SIG-M5 treated with dmso at 0.1 percent for 504 hours (cell line): Measurements from ENCODE around the gene LYST.
A peak's percentile ranks its signal among the peaks of the same experiment; 100 is the strongest.
"Not testable (repeated sequence)": the region's sequence is repeated elsewhere in the genome, so short reads cannot be mapped to it uniquely, and the experiment has no call there.

Source experiments
- DNase-seq: peaks from one replicate; lab custom pipeline; 2025; ENCODE audit not compliant: unreplicated experiment; lab: John Stamatoyannopoulos, UW

Gene LYST

DNA sequence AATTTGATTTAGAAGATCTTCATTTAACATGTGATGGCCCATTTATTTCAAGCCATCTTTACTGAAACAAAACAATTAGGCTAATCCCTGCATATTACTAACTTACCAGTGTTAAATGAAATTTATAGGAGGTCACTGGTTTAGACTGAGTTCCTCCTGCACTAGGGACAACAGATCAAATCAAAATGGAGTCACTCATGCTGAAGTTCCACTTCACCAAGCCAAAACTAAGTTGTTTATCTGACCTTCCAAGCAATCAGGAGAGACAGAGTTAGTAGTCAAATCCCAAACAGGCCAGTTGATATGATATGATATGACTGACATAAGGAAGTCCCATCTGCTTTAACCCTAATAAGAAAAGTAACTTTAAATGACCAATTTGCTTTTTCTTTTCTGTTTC lies 4.8 kb downstream of the LYST start:
- DNase-seq, result no peak

DNA sequence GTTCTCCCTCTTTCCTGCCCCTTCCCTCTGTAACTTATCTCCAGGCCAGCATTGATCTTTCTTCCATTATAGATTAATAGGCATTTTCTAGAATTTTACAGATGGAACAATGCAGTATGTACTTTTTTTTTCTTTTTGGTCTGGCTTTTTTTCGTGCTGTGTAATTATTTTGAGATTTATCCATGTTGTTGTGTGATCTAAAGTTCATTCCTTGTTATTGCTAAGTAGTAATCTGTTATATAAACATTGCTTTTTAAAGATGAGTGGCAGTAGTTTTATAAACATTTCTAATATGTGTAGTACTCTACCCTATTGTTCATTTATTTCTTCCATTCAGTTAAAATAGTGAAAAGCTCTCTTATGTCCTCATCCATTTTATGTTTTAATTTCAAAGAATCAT lies 5.9 kb downstream of the LYST start:
- no peak for DNase-seq

DNA sequence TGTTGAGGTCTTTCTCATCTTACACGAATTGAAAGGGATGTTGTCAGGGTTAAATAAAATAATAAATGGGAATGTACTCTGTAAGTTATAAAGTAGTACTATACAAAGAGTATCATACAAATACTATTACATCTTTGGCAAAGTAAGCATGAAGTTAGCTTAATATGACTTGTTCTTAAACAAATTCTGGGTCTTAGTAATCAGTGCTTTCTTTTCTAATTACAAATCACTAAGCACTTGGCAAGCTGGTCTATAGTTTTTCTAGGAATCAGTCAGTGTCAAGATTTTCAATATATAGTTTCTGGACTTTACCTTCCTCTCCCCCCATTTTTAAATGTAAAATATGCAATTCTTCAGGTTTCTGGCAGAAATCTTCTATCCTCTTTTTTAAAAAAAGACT lies 6.9 kb downstream of the LYST start:
- no peak for DNase-seq

DNA sequence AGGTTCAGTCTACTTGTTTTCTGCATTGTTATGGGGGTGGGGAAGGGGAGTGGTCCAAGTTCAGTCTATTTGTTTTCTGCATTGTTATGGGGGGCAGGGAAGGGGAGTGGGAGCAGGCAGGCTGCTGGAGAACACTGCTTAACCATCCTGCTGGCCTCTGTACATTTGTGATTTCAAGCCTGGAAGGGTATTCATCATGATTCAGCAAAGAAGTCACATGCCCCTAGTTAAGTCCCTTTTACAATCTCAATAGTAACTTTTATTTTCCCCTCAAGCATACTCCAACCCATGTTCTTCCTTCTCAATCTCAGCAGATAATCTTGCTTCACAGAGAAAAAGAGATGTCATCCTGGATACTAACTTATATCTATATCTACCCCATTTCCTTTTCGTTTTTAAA lies 7.9 kb downstream of the LYST start:
- DNase-seq, result peak; percentile 50

DNA sequence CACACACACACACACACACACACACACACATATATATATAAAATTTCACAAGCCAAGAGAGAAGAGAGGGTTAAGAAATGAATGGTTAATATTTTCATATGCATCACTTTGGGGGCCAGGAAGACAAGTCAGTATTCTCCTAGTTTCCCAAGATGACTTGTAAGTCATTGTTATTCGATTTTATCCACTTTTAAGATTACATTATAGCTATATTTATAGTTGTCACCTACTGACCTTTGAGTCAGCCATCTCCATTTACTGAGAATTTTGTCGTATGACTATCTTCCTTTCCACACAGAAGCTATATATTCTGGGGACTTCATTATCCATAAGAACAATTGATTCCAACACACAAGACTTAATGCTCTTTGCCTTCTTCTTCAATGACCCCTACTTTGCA lies 8.9 kb downstream of the LYST start:
- DNase-seq, result no peak

DNA sequence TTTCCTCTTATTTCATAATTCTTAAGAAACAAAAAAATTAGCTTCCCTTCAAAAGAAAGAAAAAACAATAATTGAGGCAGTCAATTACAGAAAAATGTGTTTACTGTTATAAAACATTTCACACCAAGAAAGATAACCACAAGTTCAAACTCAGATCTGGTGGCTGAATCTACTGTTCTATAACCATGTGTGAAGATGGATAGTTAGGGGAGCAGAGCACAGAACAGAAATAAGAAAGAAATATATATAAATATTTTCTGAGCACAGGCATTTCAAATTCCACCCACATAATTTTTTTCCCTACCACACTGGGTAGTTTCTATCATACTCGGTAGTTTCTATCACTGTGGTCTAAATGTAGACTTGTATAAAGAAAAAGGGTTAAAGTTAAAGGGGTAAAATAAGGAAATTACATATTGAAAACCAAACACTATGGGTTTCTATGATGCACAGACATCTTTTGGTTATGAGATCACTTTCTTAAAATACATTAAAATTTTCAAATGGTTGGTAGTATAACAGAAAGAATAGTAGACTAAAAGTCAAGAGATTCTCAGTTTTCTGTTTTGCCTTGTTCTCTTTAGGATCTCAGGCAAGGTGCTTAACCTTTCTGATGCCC lies 10.8 kb downstream of the LYST start:
- no peak for DNase-seq

DNA sequence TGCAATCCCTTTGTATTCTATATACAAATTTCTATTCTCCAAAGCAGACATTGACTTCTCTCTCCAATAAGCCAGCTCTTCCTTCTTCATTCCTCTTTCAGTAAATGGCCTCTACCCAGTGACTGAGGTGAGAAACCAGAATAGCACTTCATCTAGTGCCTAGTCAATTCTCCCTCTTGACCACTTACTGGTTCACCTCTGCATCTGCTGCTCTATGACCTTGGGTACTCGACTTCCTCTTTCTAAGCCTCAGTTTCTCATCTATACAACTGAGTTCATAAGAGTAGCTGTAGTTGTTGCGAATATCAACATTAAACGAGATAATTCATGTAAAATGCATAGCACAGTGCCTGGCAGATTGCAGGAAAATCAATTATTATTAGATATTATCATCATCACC lies 12.4 kb downstream of the LYST start:
- DNase-seq, result peak; percentile 53

DNA sequence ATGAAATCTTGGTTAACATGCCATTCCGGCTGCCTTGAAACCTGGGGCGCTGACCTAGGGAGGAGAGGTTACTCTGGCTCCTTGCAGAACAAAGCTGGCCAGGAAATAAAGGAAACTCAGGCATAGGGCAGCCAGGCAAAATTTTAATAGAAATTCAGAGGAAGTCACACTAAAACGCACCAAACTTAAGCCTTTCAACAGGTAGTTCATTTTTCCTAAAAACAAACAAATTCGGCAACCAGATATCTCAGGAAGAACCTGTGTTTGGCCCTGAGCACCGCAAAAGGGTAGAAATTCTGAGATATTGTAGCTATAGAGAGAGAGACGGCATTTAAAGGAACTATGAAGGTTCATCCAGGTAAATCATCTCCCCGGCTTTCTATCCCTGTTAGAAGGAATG lies 13.1 kb downstream of the LYST start:
- no peak for DNase-seq

DNA sequence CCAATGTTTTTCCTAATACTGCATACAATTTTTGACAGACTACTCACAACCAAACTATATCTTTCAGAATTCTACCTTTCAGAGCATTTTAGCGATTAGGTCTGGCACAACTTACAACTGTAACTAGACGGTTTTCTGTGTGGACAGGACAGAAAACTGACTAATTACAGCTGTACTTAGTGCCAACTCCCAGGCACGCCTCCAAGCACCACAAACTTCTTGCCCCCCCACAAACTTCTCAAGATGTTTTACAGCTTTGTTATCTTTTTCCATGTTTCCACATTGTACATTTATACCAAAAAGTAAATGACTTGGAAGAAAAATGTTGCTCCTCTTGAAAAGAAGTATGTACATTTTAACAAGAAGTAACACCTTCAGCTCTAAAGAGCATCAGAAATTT lies 13.8 kb downstream of the LYST start:
- DNase-seq, result no peak

DNA sequence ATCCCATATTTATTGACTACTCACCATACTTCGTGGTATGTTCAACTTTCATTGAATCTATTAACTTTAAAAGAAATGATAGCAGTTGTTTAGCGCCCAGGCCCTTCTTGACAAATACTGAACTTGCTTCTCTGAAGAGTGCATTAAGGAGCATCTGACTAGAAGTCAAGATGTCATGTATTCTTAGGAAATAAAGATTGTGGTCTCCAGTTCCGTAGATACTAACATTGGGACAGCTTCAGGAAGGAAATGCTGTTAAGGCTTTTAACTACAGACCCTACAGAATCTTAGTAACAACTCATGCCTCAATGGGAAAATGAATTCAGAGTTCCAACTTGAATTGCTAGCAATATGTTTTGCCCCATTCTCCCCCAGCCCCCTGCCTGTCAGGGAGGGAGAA lies 14.8 kb downstream of the LYST start:
- peak; percentile 85 for DNase-seq

DNA sequence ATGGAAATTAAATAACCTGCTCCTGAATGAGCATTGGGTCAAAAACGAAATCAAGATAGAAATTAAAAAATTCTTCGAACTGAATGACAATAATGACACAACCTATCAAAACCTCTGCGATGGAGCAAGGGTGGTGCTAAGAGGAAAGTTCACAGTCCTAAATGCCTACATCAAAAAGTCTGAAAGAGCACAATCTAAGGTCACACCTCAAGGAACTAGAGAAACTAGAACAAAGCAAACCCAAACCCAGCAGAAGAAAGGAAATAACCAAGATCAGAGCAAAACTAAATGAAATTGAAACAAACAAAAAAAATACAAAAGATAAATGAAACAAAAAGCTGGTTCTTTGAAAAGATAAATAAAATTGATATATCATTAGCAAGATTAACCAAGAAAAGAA lies 18.5 kb downstream of the LYST start:
- DNase-seq, result not testable (repeated sequence)

DNA sequence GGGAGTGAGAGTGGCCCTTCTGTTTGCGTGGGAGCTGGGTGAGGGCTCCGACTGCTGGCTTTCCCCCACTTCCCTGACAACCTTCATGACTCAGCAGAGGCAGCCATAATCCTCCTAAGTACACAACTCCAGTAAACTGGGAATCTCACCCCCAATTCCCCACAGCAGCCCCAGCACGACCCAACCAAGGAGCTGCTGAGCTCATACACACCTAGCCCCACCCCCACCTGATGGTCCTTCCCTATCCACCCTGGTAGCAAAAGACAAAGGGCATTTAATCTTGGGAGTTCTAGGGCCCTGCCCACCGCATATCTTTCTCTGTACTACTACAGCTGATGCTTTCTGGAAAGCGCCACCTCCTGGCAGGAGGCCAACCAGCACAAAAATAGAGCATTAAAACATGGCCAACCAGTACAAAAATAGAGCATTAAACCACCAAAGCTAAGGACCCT lies 21.0 kb downstream of the LYST start:
- peak; percentile 40 for DNase-seq

DNA sequence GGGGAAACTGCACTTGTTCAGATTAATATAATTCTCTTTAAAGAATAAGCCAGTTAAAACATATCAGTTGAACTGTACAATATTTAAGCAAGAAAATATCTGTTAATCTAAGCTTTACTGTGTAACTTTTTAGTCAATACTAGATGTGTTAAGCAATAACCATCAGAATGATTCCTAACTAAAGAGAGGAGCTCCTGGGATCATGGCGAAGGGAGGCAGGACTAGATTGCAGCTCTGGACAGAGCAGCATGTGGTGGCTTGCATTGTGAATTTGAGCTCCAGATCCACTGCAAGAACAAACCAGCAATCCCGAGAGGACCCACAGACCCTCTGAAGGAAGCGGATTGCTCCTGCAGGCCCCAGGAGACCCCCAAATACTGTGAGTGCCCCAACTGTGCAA lies 21.9 kb downstream of the LYST start:
- DNase-seq, result no peak

DNA sequence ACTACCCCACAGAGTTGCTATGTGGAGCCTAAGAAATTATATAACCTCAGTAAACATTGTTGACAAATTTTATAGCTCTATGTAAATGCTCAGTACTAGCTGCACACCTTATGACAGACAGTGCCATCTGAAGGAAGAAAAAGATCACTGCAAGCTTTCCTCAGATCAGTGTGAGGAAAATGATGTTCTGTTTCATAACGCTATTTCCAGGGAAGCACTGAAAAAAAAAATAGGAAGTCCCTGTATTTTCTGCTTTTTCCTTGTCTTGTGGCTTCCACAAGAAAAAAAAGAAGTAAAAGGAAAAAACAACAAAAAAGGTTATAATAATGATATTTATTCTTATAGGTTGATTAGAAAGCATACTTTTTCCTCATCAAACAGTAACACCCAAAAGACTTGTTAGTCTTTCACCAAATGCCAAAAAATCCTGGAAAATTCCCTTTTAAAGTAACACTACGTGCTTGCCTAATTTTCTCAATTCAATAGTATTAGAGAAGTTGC lies 23.2 kb downstream of the LYST start:
- peak; percentile 62 for DNase-seq

DNA sequence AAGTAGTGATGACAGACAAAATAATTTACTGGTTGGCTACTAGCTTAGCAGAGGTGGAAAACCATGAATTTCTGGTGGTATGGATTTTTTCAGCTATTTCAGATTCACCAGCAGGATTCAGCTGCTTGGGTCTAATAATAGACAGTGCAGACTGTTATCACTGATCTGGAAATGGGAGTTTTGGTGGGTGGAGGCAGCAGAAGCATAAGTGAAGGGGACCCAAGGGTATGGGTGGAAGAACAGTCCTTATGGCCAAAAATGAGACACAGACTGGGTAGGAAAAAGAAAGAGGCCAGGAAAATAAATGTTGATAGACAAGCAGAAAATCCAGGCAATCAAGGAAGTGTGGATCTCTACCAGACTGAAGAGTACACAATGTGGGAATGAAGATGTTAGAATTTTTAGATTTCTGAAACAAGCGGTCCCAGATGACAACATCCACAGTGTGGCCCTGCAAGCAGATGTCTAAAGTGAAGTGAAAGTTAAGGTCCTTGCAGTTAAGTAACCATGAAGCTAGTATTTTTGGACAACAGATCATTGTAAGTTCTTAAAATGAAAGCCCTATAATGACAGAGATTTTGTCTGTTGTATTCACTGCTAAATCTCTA lies 24.7 kb downstream of the LYST start:
- peak; percentile 80 for DNase-seq

DNA sequence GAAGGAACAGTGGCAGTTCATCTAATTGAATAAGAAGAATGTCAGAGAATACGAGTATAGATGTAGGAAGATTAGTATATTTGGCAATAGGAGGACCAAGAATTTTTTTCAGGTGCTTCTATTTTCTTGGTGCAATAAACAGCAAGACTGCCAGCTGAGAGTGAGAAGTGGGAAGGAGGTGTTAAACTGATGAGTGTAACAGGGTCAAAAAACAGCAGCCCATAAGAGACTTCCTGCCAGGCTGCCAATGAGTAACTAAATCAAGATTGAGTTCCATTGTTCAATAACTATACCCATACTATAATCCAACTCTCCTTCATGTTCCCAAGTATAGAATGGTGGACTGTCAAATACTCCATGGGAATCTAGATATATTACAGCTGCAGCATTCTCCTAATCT lies 28.7 kb downstream of the LYST start:
- DNase-seq, result no peak

DNA sequence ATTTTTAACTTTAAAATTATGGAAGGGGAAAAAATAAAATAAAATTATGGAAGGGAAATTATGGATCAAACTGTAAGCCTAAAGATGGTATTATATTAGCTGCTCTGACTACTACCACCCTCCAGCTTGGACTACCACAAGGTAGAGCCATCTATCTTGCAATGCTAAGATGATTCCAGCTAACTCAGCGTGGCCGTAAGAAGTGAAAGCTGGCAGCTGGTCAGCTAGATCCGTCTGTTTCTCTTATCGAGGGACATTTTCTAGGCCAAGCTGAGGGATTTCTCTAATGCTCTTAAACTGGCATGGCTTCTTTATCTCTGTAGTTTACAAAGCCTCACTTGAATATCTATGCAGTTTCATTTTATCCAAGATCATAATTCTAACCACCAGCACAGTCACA lies 31.5 kb downstream of the LYST start:
- no peak for DNase-seq

DNA sequence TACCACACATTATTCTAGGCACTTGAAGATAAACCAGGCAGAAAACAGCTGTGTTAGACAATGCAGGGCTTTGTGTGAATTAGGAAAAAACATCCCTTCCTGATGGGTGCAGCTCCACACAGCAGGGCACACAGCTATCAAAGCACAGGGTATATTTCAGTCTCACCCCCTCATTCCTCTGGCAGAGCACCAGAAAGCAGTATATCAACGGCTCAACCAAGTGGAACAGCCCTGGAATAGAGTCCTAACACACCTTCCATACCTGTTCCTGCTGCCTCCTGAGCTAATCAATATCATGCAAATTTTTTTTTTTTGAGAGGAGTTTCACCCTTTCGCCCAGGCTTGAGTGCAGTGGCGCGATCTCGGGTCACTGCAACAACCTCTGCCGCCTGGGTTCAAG lies 32.1 kb downstream of the LYST start:
- no peak for DNase-seq

DNA sequence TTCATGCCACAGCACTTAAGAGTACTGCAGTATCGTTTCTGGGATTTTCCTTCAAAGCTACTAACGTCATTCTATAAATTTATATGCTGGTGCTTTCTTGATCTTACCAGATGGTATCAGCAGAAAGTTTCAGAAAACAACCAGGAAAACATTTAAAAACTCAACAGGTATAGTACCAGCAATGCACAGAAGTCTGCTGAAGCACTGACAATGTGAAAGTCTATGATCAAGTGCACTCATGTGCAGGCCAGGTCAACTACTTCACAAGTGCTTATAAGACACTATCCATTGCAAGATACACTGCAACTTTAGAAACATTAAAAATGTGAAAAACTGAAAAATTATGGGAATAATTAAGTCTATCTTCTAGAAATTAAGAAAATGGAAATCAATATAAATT lies 34.7 kb downstream of the LYST start:
- DNase-seq, result no peak

DNA sequence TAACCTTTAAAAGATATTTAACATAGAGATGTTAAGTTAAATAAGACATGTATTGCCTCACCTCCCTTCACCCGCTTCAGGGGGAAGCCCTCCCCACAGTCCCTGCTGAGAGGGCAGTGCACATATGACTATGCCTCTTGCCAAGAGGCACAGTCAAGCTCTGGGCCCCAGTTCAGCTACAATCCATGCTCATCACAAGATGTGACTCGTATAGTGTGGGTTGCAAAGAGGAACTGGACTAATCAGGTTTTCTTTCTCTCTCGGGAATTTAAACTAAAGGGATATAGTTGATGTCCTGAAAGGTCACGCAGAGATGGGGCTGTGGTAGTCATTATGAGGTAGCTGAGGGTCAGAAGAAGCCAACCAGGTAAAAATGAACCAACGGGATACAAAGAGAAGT lies 35.6 kb downstream of the LYST start:
- peak; percentile 81 for DNase-seq

DNA sequence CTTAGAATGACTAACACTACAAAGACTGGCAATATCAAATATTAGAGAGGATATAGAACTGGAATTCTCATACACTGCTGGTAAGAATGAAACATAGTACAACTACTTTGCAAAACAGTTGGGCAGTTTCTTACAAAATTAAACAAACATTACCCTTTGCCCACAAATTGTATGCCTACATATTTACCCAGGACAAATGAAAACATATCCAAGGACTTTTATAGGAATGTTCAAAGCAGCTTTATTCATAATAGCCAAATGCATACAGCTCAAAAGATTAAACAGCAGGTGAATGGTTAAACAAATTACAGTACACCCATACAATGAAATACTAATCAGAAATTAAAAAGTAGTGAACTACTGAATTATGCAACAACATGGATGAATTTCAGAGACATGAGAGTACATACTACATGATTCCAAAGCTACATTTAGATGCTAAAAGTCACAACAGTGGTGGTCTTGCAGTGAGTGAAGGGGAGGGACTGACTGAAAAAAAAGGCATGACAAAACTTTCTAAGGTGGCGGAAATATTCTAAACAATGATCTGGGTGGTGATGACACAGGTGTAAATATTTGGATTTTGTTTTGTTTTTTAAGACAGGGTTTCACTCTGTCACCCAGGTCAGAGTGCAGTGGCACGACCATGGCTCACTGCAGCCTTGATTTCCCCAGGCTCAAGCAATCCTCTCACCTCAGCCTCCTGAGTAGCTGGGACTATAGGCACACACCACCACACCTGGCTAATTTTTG lies 40.4 kb downstream of the LYST start:
- DNase-seq, result no peak

DNA sequence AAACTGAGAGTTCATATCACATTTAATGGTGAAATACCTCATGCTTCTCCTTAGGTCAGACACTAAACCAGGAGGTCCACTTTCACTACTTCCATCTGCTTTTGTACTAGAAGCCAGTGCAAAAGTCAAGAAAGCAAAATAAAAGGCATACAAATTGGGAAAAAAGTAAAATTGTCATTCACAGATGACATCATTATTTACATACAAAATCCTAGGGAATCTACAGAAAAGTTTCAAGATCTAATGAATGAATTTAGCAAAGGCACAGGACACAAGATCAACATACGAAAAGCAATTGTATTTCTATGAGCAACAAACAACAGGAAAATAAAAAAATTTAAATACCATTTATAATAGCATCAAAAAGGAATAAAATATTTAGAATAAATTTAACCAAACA lies 41.5 kb downstream of the LYST start:
- no peak for DNase-seq
